Chondrocyte (in vitro differentiated cells): Measurements from ENCODE around the gene FBXO4. TPM values are rescaled to one million over a fixed set of nuclear protein-coding genes. Genes with fewer than 3 reads are reported as not detected.
A peak's percentile ranks its signal among the peaks of the same experiment; 100 is the strongest.

Source experiments
- DNase-seq: peaks from one replicate; pipeline ENCODE4 v3.0.0; 2021; ENCODE audit warnings: mixed read lengths, low spot score
- H3K27ac Mint-ChIP-seq: one replicate; pipeline ENCODE4 v1.8.0; 2021; ENCODE audit warnings: mild to moderate bottlenecking, moderate library complexity, mixed read lengths; ENCODE audit not compliant: unreplicated experiment
- H3K27me3 Mint-ChIP-seq: 2 replicates; pipeline ENCODE4 v1.8.0; 2021; ENCODE audit warnings: low read depth, mixed read lengths
- H3K36me3 Mint-ChIP-seq: 2 replicates; pipeline ENCODE4 v1.8.0; 2021; ENCODE audit warnings: low read depth, mixed read lengths
- H3K4me1 Mint-ChIP-seq: 2 replicates; pipeline ENCODE4 v1.8.0; 2021; ENCODE audit warnings: low read depth, mild to moderate bottlenecking, mixed read lengths
- H3K4me3 Mint-ChIP-seq: one replicate; pipeline ENCODE4 v1.8.0; 2021; ENCODE audit warnings: mild to moderate bottlenecking, moderate library complexity, mixed read lengths; ENCODE audit not compliant: unreplicated experiment
- H3K9me3 Mint-ChIP-seq: 2 replicates; pipeline ENCODE4 v1.8.0; 2021; ENCODE audit warnings: low read depth, mixed read lengths
- CTCF ChIP-seq: fragments of 200-600 bp; sonication (generic); IDR thresholded peaks from 2 replicates; pipeline ENCODE4 v1.5.0; 2021; ENCODE audit warnings: antibody characterized with exemption, mild to moderate bottlenecking, moderate library complexity
- total RNA-seq: library from RNA; stranded (reverse); gene quantifications from 3 replicates; pipeline ENCODE4 v1.2.1, GENCODE V29; 2021

Gene FBXO4
- total RNA-seq, 1 donor from 2014 or later, result 9.3 TPM

GRCh38 chr5:41892031-41892430 lies 33.0 kb upstream of the FBXO4 start:
- Mint-ChIP-seq H3K4me1 (no peaks in the 10 kb centered on the region), H3K36me3 (peaks cover 1% of the 10 kb centered on the region), H3K9me3 (no peaks in the 10 kb centered on the region), H3K27me3 (peaks cover 52% of the 10 kb centered on the region), H3K4me3 (no peak overlapping the region), H3K27ac (no peak overlapping the region)
- TF ChIP-seq CTCF, result no peak
- DNase-seq, result no peak

GRCh38 chr5:41893074-41893851 lies 31.8 kb upstream of the FBXO4 start:
- Mint-ChIP-seq H3K27ac (no peak overlapping the region), H3K36me3 (peaks cover 1% of the 10 kb centered on the region), H3K9me3 (no peaks in the 10 kb centered on the region), H3K4me3 (no peak overlapping the region), H3K4me1 (no peaks in the 10 kb centered on the region), H3K27me3 (peaks cover 48% of the 10 kb centered on the region)
- DNase-seq, result no peak
- no peak for TF ChIP-seq CTCF

GRCh38 chr5:41896230-41896629 lies 28.9 kb upstream of the FBXO4 start:
- no peak overlapping the region for H3K27ac Mint-ChIP-seq
- no peak overlapping the region for H3K4me3 Mint-ChIP-seq
- peaks cover 43% of the 10 kb centered on the region for H3K27me3 Mint-ChIP-seq

GRCh38 chr5:41903382-41903891 lies 21.6 kb upstream of the FBXO4 start:
- Mint-ChIP-seq H3K4me3 (peak overlapping the region; percentile 90), H3K27ac (peak overlapping the region; percentile 100), H3K9me3 (no peaks in the 10 kb centered on the region), H3K36me3 (no peaks in the 10 kb centered on the region), H3K27me3 (peaks cover 6% of the 10 kb centered on the region), H3K4me1 (peaks cover 41% of the 10 kb centered on the region)
- no peak for DNase-seq
- no peak for TF ChIP-seq CTCF

More at GRCh38 chr5:41896230-41896629, 28.9 kb upstream of the FBXO4 start:
- peaks cover 1% of the 10 kb centered on the region for H3K36me3 Mint-ChIP-seq
- DNase-seq, result no peak
- no peak for TF ChIP-seq CTCF
- no peaks in the 10 kb centered on the region for H3K9me3 Mint-ChIP-seq
- H3K4me1 Mint-ChIP-seq, result no peaks in the 10 kb centered on the region

GRCh38 chr5:41903892-41904799 lies 20.9 kb upstream of the FBXO4 start, which contains the start of gene RIMOC1:
TSS of gene RIMOC1 (plus strand) at chr5:41904344. CDS start at chr5:41904368, 24 bp downstream.
- Mint-ChIP-seq H3K27me3 (peaks cover 2% of the 10 kb centered on the region), H3K4me1 (peaks cover 46% of the 10 kb centered on the region), H3K9me3 (no peaks in the 10 kb centered on the region), H3K36me3 (no peaks in the 10 kb centered on the region), H3K4me3 (peak within 1 kb of the TSS; percentile 90), H3K27ac (peak within 1 kb of the TSS; percentile 100)
- DNase-seq, result peak; percentile 99
- TF ChIP-seq CTCF, result no peak
